GF-D8 (cell line): ENCODE measurements around the gene PRPH2.

Experiments used
- DNase-seq: peaks from one replicate; lab custom pipeline; 2025; lab: John Stamatoyannopoulos, UW

Gene PRPH2

GRCh38 chr6:42722497-42722896 lies at the start of gene PRPH2:
TSS of gene PRPH2 (minus strand) at chr6:42722597. CDS start at chr6:42722334, 263 bp downstream.
- no peak for DNase-seq

- no peak for DNase-seq
Measured at GRCh38 chr6:42771741-42772100, 49.3 kb upstream of the PRPH2 start.

GRCh38 chr6:42769836-42770235 lies 47.4 kb upstream of the PRPH2 start:
- no peak for DNase-seq

GRCh38 chr6:42769051-42769450 lies 46.7 kb upstream of the PRPH2 start:
- DNase-seq, result no peak

GRCh38 chr6:42766163-42766670 lies 43.8 kb upstream of the PRPH2 start:
- no peak for DNase-seq

GRCh38 chr6:42764911-42765648 lies 42.7 kb upstream of the PRPH2 start:
- no peak for DNase-seq

- no peak for DNase-seq
Measured at GRCh38 chr6:42762950-42763349, 40.6 kb upstream of the PRPH2 start.

GRCh38 chr6:42762426-42762859 lies 40.0 kb upstream of the PRPH2 start:
- DNase-seq, result peak; percentile 21

- DNase-seq, result no peak
Measured at GRCh38 chr6:42761287-42762067, 39.1 kb upstream of the PRPH2 start.

- DNase-seq, result no peak
Measured at GRCh38 chr6:42758756-42759430, 36.5 kb upstream of the PRPH2 start.

GRCh38 chr6:42756722-42757121 lies 34.3 kb upstream of the PRPH2 start:
- no peak for DNase-seq

GRCh38 chr6:42754759-42755158 lies 32.4 kb upstream of the PRPH2 start:
- DNase-seq, result no peak

- no peak for DNase-seq
Measured at GRCh38 chr6:42751055-42751454, 28.7 kb upstream of the PRPH2 start.

GRCh38 chr6:42748203-42748898 lies 26.0 kb upstream of the PRPH2 start:
- DNase-seq, result no peak

- DNase-seq, result peak; percentile 81
Measured at GRCh38 chr6:42746463-42747391, 24.3 kb upstream of the PRPH2 start.

GRCh38 chr6:42745640-42746462 lies 23.5 kb upstream of the PRPH2 start, which contains the start of gene TBCC:
TSS of gene TBCC (minus strand) at chr6:42746103. CDS start at chr6:42746073, 30 bp downstream.
- DNase-seq, result peak; percentile 94

- peak; percentile 53 for DNase-seq
Measured at GRCh38 chr6:42745083-42745639, 22.8 kb upstream of the PRPH2 start.

GRCh38 chr6:42744351-42744893 lies 22.0 kb upstream of the PRPH2 start:
- no peak for DNase-seq
